ENCODE measurements around the gene DCC. TPM values are rescaled to one million over a fixed set of nuclear protein-coding genes. Genes with fewer than 3 reads are reported as not detected.

DCC gene
- total and polyA plus RNA-seq, 2 of the 8 experiments (the other 6 are each of a cell fraction or from before 2014, with no cell fraction given) = 0.14 to 1.4 TPM

- CTCF ChIA-PET (ENCODE audit: partially characterized antibody) = interaction anchor here (1.2 kb wide), 1 partner anchor 638 kb away, joined by 3 read pairs; no protein-coding TSS in a partner anchor
- H3K23ac ChIP-seq (ENCODE audit: insufficient read length) = no peak overlapping the region
- H4K5ac ChIP-seq (ENCODE audit: insufficient read length, low read depth, low read length) = no peak overlapping the region
- TF ChIP-seq NANOG (IDR thresholded peaks at IDR 0.05; ENCODE audit: insufficient read depth, low read depth, low read length, poor library complexity, severe bottlenecking) (no peak), SP1 (IDR thresholded peaks at IDR 0.05; ENCODE audit: low read depth, low read length) (no peak), SIRT6 (IDR thresholded peaks at IDR 0.05; ENCODE audit: low read length) (no peak), ATF2 (IDR thresholded peaks at IDR 0.05; ENCODE audit: low read length) (no peak)
- no peaks in the 10 kb centered on the region for H4K20me1 ChIP-seq (replicated peaks in 1 of 2; ENCODE audit: control insufficient read depth in 1 of 2, insufficient read depth in 2 of 2, low read length in 2 of 2)
- H3K4ac ChIP-seq (replicated peaks; ENCODE audit: insufficient read length, low read depth, low read length) = no peak overlapping the region
- H3K9ac ChIP-seq (replicated peaks in 1 of 4; ENCODE audit: extremely low read depth in 1 of 4, low read depth in 3 of 4, low read length in 3 of 4) = no peak overlapping the region
- H2BK120ac ChIP-seq (replicated peaks; ENCODE audit: low read depth, low read length) = no peak overlapping the region
- no peak overlapping the region for H2BK12ac ChIP-seq (ENCODE audit: low read depth, low read length)
- no peak overlapping the region for H3K14ac ChIP-seq (ENCODE audit: insufficient read length)
- H2BK20ac ChIP-seq (ENCODE audit: low read length) = no peak overlapping the region
- no peaks in the 10 kb centered on the region for H3K9me3 ChIP-seq (ENCODE audit: insufficient read depth in 2 of 2, low read depth in 1 of 2, low read length in 1 of 2)
- no peak overlapping the region for H2AK5ac ChIP-seq (ENCODE audit: low read depth, low read length)
- no peak overlapping the region for H2BK15ac ChIP-seq (ENCODE audit: low read length)
- H3K27me3 ChIP-seq (replicated peaks in 1 of 4; ENCODE audit: control insufficient read depth in 3 of 4, extremely low read depth in 1 of 4, insufficient read depth in 3 of 4, low read length in 3 of 4) = no peaks in the 10 kb centered on the region
- H3K27ac ChIP-seq (ENCODE audit: low read depth, low read length) = no peak overlapping the region
- POLR2A ChIA-PET (ENCODE audit: partially characterized antibody) = no interaction called here
- no peak overlapping the region for H2BK5ac ChIP-seq (ENCODE audit: low read depth, low read length)
- H3K4me2 ChIP-seq (ENCODE audit: insufficient read depth in 1 of 2, low read depth in 2 of 2, low read length in 2 of 2) = no peak overlapping the region
- H3K79me2 ChIP-seq (ENCODE audit: control insufficient read depth in 1 of 2, insufficient read depth in 2 of 2, low read length in 2 of 2) = no peaks in the 10 kb centered on the region
- no peak overlapping the region for H4K8ac ChIP-seq (ENCODE audit: extremely low read depth, insufficient read depth, low read length)
- no peaks in the 10 kb centered on the region for H3K79me1 ChIP-seq (ENCODE audit: low read depth, low read length)
- DNase-seq (ENCODE audit: low read depth in 1 of 2, low spot score in 2 of 2) (no peak), FAIRE-seq (no peak)
- no peak overlapping the region for H3K4me3 ChIP-seq (ENCODE audit: extremely low read depth in 1 of 4, insufficient read depth in 2 of 4, low read depth in 3 of 4, low read length in 4 of 4)
- 85% methylated on average over 3 of the region's 3 CpGs; no CpG with 5 or more reads in 1 of the 2 experiments for WGBS, 2 experiments (ENCODE audit: extremely low coverage in 1 of 2, insufficient coverage in 1 of 2, insufficient read length in 1 of 2, insufficient replicate concordance in 2 of 2, low coverage in 1 of 2, low lambda C conversion rate in 2 of 2, missing lambda C conversion rate in 1 of 2)
- H3K18ac ChIP-seq (ENCODE audit: extremely low read depth, low read length) = no peak overlapping the region
- H2AFZ ChIP-seq (ENCODE audit: low read length) = no peak overlapping the region
- 0 out of 2 replicates have a peak, but pooled peaks cover 2% of the 10 kb centered on the region for H3K23me2 ChIP-seq (ENCODE audit: low read depth, low read length)
- H4K91ac ChIP-seq (replicated peaks; ENCODE audit: insufficient read length, low read length) = no peak overlapping the region
- no peaks in the 10 kb centered on the region for H3K4me1 ChIP-seq (replicated peaks in 1 of 4; ENCODE audit: control insufficient read depth in 3 of 4, insufficient read depth in 4 of 4, low read length in 3 of 4)
- H3K36me3 ChIP-seq (ENCODE audit: control insufficient read depth in 2 of 4, insufficient read depth in 4 of 4, low read length in 3 of 4) = no peaks in the 10 kb centered on the region
- no peak overlapping the region for H3K56ac ChIP-seq (replicated peaks; ENCODE audit: insufficient read length, low read depth, low read length)
Measured at GRCh38 chr18:53489266-53489665, 1149.3 kb downstream of the DCC start.

Measured in H1 (cell line).